NCI-H128 (cell line): ENCODE results near the gene CHSY1.
"Not testable (repeated sequence)": the region's sequence is repeated elsewhere in the genome, so short reads cannot be mapped to it uniquely, and the experiment has no call there.

Experiments
- DNase-seq: peaks from one replicate; lab custom pipeline; 2025; ENCODE audit not compliant: unreplicated experiment; lab: John Stamatoyannopoulos, UW

The CHSY1 gene, protein sequence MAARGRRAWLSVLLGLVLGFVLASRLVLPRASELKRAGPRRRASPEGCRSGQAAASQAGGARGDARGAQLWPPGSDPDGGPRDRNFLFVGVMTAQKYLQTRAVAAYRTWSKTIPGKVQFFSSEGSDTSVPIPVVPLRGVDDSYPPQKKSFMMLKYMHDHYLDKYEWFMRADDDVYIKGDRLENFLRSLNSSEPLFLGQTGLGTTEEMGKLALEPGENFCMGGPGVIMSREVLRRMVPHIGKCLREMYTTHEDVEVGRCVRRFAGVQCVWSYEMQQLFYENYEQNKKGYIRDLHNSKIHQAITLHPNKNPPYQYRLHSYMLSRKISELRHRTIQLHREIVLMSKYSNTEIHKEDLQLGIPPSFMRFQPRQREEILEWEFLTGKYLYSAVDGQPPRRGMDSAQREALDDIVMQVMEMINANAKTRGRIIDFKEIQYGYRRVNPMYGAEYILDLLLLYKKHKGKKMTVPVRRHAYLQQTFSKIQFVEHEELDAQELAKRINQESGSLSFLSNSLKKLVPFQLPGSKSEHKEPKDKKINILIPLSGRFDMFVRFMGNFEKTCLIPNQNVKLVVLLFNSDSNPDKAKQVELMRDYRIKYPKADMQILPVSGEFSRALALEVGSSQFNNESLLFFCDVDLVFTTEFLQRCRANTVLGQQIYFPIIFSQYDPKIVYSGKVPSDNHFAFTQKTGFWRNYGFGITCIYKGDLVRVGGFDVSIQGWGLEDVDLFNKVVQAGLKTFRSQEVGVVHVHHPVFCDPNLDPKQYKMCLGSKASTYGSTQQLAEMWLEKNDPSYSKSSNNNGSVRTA

GRCh38 chr15:101251830-101252820 lies at the start of gene CHSY1:
Gene CHSY1, minus strand, starts transcription at chr15:101252048. Its CDS starts 592 bp downstream, at chr15:101251456.
- DNase-seq, result peak; percentile 66

- DNase-seq, result no peak
Measured at GRCh38 chr15:101296418-101297405, 44.9 kb upstream of the CHSY1 start.

- no peak for DNase-seq
Measured at GRCh38 chr15:101295607-101296161, 43.8 kb upstream of the CHSY1 start.

- DNase-seq, result peak; percentile 82
Measured at GRCh38 chr15:101294731-101295606, 43.1 kb upstream of the CHSY1 start, which contains the start of gene SNRPA1. Gene SNRPA1, minus strand, starts transcription at chr15:101295248. Its CDS starts 70 bp downstream, at chr15:101295178.

GRCh38 chr15:101293122-101293521 lies 41.3 kb upstream of the CHSY1 start:
- no peak for DNase-seq

DNA sequence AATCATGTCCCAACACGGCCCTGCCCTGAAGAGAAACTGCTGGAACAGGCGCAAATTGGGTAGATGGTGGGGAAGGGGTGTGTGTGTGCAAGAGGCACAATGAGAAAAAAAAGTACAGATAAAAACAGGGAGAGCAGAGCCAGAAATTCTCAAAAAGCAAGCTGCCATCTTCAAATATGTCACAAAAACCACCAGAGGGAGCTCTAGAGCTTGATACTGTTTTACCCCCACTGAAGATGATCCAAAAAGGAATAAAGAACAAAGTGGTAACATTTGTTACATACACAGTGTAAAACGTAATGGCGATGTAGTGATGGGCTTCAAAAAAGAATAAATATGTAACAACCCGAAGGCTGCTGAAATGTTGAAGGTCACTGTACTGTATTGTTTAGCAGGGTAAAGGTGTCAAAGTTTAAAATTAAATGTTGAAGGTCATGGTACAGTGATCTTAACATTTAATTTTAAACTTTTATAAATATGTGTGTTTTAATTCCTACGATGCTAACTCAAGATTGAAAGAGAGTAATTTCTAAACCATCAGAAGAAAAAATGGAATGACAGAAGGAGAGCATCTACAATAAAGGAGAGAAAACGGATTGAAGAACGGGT lies 37.2 kb upstream of the CHSY1 start:
- no peak for DNase-seq

DNA sequence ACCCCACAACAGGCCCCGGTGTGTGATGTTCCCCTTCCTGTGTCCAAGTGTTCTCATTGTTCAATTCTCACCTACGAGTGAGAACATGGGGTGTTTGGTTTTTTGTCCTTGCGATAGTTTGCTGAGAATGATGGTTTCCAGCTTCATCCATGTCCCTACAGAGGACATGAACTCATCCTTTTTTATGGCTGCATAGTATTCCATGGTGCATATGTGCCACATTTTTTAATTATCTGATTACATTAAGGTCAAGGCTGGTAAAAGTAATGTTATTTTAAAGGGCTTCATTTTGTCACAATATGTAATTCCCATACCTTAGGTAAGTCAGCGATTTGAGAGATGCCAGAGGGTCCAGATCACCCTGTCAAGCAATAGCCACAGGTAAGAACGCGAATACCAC lies 35.5 kb upstream of the CHSY1 start:
- not testable (repeated sequence) for DNase-seq

DNA sequence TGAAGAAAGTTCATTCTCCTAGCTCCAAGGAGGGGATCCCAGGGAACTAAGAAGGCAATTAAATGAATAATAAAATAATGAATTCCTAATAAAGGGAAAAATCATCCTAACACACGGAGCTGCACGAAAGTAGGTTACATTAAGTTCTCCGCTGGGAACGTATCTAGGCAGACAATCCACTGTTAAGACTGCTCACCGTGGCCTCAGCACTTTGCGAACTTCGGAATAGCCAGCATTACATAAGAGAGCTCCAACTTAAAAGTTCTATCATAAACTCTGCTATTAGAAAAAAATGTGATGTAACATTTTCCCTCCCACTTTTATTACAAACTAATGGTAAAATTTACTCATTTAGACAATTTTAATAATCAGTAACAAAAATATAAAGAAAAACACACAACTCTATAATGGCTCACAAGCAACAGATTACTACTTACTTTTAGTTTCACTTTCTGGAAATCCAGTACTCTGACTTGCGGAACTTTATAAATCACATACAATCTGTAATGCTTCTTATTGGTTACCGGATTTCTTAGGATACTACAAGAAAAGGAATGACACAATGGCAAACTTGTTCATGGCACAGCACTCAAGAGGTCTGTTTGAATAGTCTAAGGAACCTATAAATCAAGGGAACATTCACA lies 34.7 kb upstream of the CHSY1 start:
- no peak for DNase-seq

- DNase-seq, result no peak
Measured at GRCh38 chr15:101283931-101284330, 32.1 kb upstream of the CHSY1 start.

GRCh38 chr15:101280007-101280406 lies 28.2 kb upstream of the CHSY1 start:
- no peak for DNase-seq

DNA sequence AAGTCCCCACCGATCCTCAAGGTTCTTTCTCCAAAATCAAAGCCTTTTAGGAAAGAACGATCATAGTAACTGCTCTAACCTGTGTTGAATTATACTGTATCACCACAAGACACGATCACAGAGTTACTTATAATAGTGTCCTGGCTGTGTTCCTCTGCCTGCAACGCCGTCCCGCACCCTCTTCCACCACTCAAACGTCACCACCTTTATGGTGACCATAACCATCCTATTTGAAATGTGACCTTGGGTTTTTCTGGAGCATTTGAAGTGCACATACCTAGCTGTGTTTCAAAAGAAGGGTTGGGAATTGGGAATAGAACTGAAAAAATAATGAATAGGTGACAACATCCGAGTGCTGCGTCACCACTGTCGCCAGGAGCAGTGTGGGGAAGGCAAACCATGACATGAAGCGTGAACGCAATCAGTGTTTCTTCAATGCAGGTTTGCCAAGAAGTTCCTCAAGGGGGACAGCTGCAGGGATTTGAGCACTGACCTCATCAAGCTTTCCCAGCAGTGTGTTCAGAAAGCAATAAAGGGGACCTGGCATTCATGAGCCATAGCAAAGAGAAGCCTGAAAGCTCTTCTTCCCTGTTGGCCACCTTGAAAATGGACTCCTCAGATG lies 26.2 kb upstream of the CHSY1 start:
- DNase-seq, result no peak

GRCh38 chr15:101277038-101277822 lies 25.4 kb upstream of the CHSY1 start, which contains the start of gene SELENOS:
Gene SELENOS, minus strand, starts transcription at chr15:101277485. Its CDS starts 68 bp downstream, at chr15:101277417.
- peak; percentile 54 for DNase-seq

DNA sequence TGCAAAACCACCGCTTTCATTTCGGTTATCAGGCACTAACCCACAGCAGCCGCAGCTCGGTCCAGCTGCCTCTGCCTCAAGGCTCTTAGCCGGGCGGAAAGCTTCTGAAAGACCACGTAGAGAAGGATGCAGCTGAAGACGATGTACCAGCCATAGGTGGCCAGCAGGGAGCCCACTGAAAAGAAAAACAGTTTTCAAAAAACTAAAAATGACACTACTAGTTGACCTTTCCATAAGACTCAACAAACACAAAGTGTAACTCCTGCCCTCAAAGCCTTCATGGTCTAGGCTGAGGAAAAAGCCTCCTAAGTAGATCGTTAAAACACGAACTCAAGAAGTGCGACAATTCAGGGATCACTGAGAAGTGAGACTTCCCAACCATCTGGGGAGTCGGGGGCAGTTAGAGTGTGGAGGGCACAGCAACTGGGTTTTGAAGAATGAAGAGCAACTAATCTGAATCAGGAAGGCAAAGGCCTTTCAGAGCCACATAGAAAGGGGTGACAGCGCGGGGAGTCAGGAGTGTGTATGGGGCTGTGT lies 24.7 kb upstream of the CHSY1 start:
- no peak for DNase-seq

DNA sequence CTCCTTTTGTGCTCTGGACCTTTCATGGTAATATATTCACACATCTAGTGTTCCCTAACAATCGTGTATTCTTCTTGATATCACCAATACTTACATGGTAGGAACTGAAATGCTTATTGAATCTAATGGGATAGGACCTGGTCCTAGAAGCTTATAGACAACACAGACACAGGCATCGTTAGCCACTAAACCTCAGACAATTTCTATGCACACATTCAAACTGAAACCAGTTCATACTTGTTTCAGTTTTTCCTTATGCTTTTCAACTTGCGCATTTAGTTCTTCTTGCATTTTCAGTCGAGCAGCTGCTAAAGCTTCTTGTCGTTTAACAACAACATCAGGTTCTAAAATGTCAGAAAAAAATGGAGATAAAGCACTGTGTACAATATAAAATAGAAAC lies 23.2 kb upstream of the CHSY1 start:
- DNase-seq, result no peak

DNA sequence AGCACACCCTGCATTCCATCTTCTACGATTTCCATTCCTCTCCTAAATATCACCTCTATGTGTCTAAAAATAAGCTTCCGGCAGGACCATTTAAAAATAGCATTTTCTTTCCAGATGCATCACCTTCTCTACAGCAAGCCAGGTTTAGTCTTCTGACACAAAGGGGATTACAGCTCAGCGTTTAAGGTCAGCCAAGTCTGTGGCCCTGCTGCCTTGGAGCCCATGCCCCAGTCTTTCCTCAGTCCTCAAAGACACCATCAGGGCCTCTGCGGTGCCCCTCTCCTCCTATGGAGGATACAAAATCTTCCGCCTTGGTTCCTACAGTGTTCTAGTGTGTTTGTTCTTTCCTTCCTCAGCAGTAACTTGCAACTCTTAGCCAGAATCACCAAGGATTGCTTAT lies 21.7 kb upstream of the CHSY1 start:
- no peak for DNase-seq

GRCh38 chr15:101272584-101272983 lies 20.7 kb upstream of the CHSY1 start:
- no peak for DNase-seq
